Stimulated activated CD4-positive, alpha-beta T cell treated with anti-CD3 and anti-CD28 coated beads, Interleukin-4, amount 100 ng/mL, for 1 hour (primary cell): Measurements from ENCODE around the gene WDFY4.

ENCODE experiments used
- DNase-seq: peaks from one replicate; pipeline ENCODE4 v3.0.0-alpha.2; 2020

The WDFY4 gene

GRCh38 chr10:48819783-48820182 is 135.1 kb downstream of the WDFY4 start:
- DNase-seq = no peak

GRCh38 chr10:48820231-48820630 is 135.6 kb downstream of the WDFY4 start:
- no peak for DNase-seq

GRCh38 chr10:48820699-48821098 is 136.0 kb downstream of the WDFY4 start:
- DNase-seq = no peak

DNA sequence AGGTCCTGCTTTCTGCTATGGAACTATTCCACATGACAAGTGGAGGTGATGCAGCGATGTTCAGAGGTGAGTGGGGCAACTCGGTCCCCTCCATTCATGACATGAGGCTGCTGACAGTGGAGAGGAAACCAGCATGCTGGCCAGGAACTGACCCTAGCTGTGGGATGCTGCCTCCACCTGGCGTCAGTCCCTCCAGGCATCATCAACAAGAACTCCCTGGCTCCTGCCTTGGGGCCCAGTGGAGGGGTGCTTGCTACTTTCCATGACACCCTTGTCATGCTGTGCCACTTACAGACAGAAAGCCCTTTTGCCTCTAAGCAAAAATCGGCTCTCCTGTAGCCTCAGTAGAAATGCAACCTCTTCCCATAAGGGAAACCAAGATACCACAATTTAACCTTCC is 136.4 kb downstream of the WDFY4 start:
- DNase-seq = no peak

GRCh38 chr10:48821692-48822091 is 137.0 kb downstream of the WDFY4 start:
- DNase-seq = no peak

DNA sequence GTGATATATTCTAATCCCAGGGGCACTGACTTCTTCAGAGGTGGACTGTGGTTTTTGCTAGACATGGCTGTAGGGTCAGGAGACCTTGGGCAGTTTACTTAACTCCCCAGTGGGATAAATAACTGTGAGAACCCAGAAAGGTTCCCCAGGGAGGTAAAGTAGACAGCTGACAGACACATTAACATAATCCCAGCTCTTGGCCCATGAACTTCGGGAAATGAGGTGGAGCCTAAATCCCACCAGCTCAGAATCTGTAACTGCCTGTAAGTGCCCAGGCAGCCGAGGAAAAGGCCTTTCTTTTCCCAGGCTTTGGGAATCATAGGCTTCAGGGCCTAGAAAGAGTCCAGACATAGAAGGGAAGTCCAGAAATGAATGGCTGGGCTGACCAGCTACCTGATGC is 149.0 kb downstream of the WDFY4 start:
- no peak for DNase-seq

DNA sequence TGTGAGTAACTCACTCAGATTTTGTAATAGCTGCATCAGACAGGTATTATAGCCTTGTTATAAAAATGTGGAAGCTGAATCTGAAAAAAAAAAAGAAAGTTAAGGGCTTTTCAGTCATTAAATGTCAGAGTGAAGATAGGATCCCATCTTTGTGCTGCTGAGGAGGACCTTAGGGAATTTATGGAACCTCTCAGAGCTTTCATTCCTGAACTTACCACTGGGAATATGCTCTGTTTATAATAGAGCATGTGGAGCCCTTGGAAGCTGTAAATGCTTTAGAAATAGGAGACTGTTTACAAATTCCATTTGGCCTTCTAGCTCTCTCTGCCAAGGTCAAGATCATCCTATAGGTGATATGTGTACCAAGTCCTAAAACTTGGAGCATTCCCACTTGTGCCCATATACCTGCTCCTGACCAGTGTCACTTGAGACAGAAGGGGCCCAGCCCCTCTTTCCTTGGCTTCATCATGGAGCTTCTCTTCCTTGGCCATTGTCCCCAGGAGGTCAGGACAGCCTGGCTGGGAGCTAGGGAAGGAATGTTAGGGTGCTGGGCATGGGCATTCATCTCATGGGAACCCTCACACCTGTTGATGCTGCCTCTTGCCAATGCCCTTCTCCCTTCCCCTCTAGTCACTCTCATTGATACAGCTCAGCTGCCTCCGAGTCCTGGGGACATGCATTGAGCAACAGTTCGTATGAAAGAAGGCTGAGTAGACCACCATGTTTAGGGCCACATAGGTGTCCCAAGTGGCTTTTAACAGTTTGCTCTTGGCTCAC is 149.7 kb downstream of the WDFY4 start:
- no peak for DNase-seq

DNA sequence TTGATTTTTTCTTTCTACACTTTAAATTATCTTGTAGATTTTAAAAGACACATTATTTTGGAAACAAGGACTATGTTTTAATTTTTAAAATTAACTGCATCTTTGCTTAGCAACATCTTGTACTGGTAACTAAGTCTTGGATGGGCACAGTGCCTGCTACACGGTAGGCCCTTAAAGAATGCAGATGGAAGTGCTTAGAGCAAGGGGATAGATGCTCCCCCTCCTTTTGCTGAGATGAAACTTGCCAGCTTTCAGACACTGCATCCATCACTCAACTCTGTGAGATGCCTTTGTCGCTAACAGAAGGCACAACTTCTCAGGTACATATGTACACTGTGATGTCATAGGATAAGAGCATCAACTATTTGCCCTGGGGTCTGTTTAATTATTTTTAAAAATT is 151.1 kb downstream of the WDFY4 start:
- no peak for DNase-seq

- no peak for DNase-seq
Measured at GRCh38 chr10:48836605-48837004, 151.9 kb downstream of the WDFY4 start.

GRCh38 chr10:48838834-48839233 is 154.2 kb downstream of the WDFY4 start:
- DNase-seq = no peak

DNA sequence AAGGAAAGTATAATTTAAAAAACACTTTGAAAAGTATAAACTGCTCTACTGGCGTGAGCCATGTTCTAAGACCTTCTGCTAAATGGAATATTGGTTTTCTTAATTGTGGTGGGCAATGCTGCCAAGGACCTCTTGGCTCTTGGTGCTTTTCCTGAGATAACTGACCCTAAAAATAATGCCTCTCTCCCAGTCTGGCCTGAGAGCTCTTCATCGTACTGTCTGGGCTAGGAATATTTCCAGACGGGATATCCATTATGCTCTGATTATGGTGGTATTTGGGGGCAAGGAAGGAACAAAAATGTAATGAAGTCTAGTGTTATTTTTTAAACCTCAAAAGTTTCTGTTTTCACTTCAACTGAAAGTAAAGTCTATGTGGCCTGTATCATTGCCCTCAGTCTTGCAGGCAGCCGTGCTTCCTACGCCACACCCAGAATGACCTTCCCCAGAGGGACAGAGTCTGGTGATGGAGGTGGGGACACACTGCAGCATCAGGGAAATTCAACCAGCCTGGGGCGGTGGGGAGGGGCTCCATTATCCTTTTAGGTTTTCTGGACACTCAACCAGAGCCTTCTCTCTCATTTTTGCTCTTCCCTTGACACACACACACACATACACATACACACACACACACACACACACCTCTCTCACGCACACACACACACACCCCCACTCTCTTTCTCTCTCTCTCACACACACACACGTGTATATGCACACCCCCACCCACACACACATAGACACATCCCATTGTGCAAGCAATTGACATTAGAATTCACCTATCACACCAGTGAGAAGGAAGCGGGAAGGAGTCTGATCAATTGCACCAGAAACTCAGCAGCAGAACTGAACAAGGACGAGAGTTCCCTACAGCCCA is 155.4 kb downstream of the WDFY4 start:
- no peak for DNase-seq

GRCh38 chr10:48842231-48842630 is 157.6 kb downstream of the WDFY4 start:
- no peak for DNase-seq

- DNase-seq = no peak
Measured at GRCh38 chr10:48843198-48843597, 158.5 kb downstream of the WDFY4 start.

- DNase-seq = no peak
Measured at GRCh38 chr10:48844616-48845015, 159.9 kb downstream of the WDFY4 start.

- DNase-seq = no peak
Measured at GRCh38 chr10:48845512-48845911, 160.8 kb downstream of the WDFY4 start.

- no peak for DNase-seq
Measured at GRCh38 chr10:48847691-48848090, 163.0 kb downstream of the WDFY4 start.

GRCh38 chr10:48856855-48857254 is 172.2 kb downstream of the WDFY4 start:
- DNase-seq = no peak

GRCh38 chr10:48872234-48872633 is 187.6 kb downstream of the WDFY4 start:
- no peak for DNase-seq

DNA sequence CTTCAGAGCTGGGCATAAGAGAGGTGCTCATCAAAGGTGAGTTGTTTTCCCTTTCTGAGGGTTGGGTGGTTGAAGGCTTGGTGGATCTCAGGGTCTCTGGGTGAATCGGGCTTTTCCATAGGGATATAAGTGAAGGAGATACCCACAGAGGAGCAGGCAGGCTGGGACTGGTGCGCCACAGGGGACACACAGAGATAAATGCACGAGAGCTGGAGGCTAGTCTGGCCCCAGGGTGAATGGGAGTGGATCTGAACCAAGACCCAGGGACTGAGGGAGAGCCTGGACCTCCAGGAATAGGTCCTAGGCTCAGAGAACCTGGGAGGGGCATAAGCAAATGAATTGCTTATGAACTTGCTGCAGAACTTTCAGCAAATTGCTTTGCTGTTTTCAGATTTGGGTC is 193.4 kb downstream of the WDFY4 start:
- no peak for DNase-seq

GRCh38 chr10:48879451-48879850 is 194.8 kb downstream of the WDFY4 start:
- DNase-seq = no peak

- no peak for DNase-seq
Measured at GRCh38 chr10:48880016-48880705, 195.5 kb downstream of the WDFY4 start.

- DNase-seq = no peak
Measured at GRCh38 chr10:48881937-48882336, 197.3 kb downstream of the WDFY4 start.

- no peak for DNase-seq
Measured at GRCh38 chr10:48882881-48883280, 198.2 kb downstream of the WDFY4 start.

DNA sequence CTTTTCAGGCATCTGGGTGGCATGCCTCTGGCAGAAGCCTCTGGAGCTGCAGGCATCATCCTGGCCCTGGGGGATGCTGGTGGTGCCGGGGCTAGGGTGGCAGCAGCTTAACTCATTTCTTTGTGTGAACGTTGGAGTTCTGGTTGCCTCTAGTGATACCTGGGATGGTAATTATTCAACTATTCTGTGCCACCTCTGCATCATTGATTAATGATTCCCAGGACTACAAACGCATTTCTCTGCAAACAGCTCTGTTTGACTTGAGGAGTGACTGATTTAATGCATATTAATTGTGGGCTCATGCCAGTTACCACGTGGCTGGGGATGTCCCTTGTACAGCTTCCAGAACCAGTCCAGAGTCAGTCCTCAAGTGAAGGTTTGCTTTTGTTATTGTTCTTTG is 199.0 kb downstream of the WDFY4 start:
- no peak for DNase-seq
